Measurements from ENCODE around the gene VAMP4.

The VAMP4 gene

DNA sequence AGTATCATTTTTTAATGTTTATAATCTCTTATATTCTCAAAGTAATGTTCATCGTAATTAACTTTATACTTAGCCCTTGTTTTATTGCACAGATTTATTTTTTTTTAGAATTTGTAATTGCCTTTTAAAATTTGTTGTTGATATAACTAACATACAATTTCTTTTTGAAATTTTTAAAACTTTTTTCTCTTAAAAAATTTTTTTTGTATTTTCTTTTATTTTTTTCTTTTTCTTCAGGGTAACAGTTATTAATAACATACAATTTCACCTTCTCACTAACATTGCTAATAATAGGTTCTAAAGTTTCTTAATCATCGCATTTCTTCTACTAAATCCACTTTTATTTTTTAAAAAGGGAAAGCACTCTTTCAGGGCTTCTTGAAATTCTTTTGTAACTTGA is 11.3 kb upstream of the VAMP4 start (continued):
- TF ChIP-seq ZNF473 (tag by site-specific recombination; IDR thresholded peaks at IDR 0.05) (no peak), ZNF837 (tag by site-specific recombination; IDR thresholded peaks at IDR 0.05) (no peak), ZNF596 (tag by site-specific recombination; IDR thresholded peaks at IDR 0.05) (no peak), ZNF174 (tag by site-specific recombination; IDR thresholded peaks at IDR 0.05) (no peak)

GRCh38 chr1:171751221-171751620 is 9.4 kb upstream of the VAMP4 start:
- H3K36me3 ChIP-seq (ENCODE audit: control insufficient read depth in 2 of 2, insufficient read depth in 1 of 2, low read length in 2 of 2): no peaks in the 10 kb centered on the region
- CTCF ChIA-PET: interaction anchor here (0.6 to 0.8 kb wide), 2 partner anchors 23 to 29 kb away, joined by 3 to 4 read pairs; no protein-coding TSS in a partner anchor
- no peaks in the 10 kb centered on the region for H3K4me1 ChIP-seq (ENCODE audit: control insufficient read depth, insufficient read depth, low read length)
- TF ChIP-seq ZNF366 (tag by site-specific recombination; conservative IDR thresholded peaks at IDR 0.05) (no peak), ZNF658 (tag by site-specific recombination; IDR thresholded peaks at IDR 0.05) (no peak), HOXC10 (CRISPR knock-in tag; IDR thresholded peaks at IDR 0.05) (no peak), ZBTB8A (tag by site-specific recombination; IDR thresholded peaks at IDR 0.05) (no peak), ZNF48 (tag by site-specific recombination; IDR thresholded peaks at IDR 0.05) (no peak), ZNF621 (tag by site-specific recombination; IDR thresholded peaks at IDR 0.05) (no peak), ZNF776 (tag by site-specific recombination; IDR thresholded peaks at IDR 0.05; ENCODE audit: borderline replicate concordance) (no peak), ZNF560 (tag by site-specific recombination; IDR thresholded peaks at IDR 0.05; ENCODE audit: borderline replicate concordance) (no peak), ZNF555 (tag by site-specific recombination; conservative IDR thresholded peaks at IDR 0.05) (no peak), ZNF404 (tag by site-specific recombination; IDR thresholded peaks at IDR 0.05) (no peak), ZFP69B (tag by site-specific recombination; IDR thresholded peaks at IDR 0.05) (no peak), ZNF792 (tag by site-specific recombination; IDR thresholded peaks at IDR 0.05) (no peak), BCL11A (tag by site-specific recombination; IDR thresholded peaks at IDR 0.05; ENCODE audit: low read depth) (no peak), ZBTB6 (tag by site-specific recombination; IDR thresholded peaks at IDR 0.05) (no peak), GLI2 (tag by site-specific recombination; IDR thresholded peaks at IDR 0.05; ENCODE audit: borderline replicate concordance, low read depth) (no peak), ZNF529 (tag by site-specific recombination; IDR thresholded peaks at IDR 0.05; ENCODE audit: insufficient replicate concordance) (no peak), ZNF791 (tag by site-specific recombination; IDR thresholded peaks at IDR 0.05) (no peak), ZNF488 (tag by site-specific recombination; IDR thresholded peaks at IDR 0.05) (no peak)
- TF ChIP-seq, protein P1, sequence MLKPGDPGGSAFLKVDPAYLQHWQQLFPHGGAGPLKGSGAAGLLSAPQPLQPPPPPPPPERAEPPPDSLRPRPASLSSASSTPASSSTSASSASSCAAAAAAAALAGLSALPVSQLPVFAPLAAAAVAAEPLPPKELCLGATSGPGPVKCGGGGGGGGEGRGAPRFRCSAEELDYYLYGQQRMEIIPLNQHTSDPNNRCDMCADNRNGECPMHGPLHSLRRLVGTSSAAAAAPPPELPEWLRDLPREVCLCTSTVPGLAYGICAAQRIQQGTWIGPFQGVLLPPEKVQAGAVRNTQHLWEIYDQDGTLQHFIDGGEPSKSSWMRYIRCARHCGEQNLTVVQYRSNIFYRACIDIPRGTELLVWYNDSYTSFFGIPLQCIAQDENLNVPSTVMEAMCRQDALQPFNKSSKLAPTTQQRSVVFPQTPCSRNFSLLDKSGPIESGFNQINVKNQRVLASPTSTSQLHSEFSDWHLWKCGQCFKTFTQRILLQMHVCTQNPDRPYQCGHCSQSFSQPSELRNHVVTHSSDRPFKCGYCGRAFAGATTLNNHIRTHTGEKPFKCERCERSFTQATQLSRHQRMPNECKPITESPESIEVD (tag by site-specific recombination; IDR thresholded peaks at IDR 0.05): no peak
- TF ChIP-seq, protein P2, sequence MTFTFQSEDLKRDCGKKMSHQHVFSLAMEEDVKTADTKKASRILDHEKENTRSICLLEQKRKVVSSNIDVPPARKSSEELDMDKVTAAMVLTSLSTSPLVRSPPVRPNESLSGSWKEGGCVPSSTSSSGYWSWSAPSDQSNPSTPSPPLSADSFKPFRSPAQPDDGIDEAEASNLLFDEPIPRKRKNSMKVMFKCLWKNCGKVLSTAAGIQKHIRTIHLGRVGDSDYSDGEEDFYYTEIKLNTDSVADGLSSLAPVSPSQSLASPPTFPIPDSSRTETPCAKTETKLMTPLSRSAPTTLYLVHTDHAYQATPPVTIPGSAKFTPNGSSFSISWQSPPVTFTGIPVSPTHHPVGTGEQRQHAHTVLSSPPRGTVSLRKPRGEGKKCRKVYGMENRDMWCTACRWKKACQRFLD (tag by site-specific recombination; IDR thresholded peaks at IDR 0.05): no peak
- H3K4me3 ChIP-seq (ENCODE audit: low read depth, low read length): no peak overlapping the region
- POLR2A ChIA-PET: interaction anchor here (0.6 kb wide), 1 partner anchor 50 kb away, joined by 3 read pairs; no protein-coding TSS in a partner anchor
- no peaks in the 10 kb centered on the region for H3K9me3 ChIP-seq (ENCODE audit: control insufficient read depth, insufficient read depth, low read depth, low read length)
- H3K27ac ChIP-seq (ENCODE audit: extremely low read depth, low read depth, low read length): no peak overlapping the region
